HG03139 (cell line): ENCODE data around the gene CRYAB.
"Not testable (repeated sequence)": the region's sequence is repeated elsewhere in the genome, so short reads cannot be mapped to it uniquely, and the experiment has no call there.

ENCODE experiments used
- ATAC-seq: cut with Tn5 transposase; IDR thresholded peaks from one replicate; pipeline ENCODE4 v1.9.1; 2021; ENCODE audit not compliant: unreplicated experiment

The CRYAB gene

DNA sequence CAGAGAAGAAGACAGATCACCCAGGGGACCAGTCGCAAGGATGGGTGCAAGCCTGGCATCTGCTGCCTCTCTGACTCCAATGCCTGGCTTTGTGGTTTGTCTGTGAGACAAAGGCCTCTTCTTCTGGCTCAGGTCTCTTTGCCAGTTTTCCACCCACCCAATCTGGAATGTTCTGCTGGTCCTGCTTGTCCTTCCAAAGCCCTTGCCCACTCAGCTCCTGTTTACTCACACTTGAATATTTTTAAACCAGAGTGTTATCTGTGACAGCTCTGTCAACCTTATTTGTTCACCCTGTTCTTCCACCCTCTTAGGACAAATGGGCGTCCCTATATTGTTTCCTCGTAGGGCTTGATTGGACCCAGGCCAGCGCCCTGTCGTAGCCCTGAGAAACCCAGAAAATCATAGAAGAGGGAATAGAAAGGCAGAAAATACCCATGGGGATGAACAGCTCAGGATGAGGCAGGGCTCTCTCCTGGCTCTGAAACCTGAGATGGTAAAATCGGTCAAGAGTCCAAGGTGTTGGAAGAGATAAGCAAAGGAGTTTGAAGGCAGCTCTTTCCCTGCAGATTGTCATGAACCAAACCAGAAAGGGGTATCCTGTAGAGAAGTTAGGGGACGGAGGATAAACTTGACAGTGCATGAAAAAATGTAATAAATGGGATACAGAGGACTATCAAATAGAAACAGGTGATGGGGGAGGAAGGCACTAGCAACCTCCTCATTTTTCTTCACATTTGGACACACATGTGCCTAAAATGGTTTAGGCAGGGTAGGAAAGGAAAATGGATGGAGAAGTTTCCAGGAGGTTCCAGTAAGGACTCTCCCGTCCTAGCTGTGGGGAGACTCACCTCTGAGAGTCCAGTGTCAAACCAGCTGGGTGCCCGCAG is 651 bp downstream of the CRYAB start:
- ATAC-seq: no peak

DNA sequence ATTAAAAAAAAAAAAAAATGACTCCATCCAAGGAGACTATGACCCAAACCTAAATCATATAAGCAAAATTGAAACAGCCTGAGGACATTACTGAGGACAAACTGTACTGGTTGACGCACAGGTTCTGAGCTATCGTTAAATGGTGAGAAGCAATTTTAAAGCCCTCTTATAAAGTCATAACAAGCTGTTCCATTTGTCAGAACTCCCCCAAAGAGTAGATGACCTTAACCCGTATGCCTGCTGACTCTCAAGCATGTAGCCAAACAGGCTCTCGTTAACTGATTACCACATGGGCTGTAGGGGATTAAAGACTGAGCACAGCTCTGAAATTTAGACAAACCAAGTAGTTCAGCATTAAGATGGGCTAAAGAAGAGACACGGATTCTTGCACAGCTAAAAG is 2.2 kb downstream of the CRYAB start:
- no peak for ATAC-seq

DNA sequence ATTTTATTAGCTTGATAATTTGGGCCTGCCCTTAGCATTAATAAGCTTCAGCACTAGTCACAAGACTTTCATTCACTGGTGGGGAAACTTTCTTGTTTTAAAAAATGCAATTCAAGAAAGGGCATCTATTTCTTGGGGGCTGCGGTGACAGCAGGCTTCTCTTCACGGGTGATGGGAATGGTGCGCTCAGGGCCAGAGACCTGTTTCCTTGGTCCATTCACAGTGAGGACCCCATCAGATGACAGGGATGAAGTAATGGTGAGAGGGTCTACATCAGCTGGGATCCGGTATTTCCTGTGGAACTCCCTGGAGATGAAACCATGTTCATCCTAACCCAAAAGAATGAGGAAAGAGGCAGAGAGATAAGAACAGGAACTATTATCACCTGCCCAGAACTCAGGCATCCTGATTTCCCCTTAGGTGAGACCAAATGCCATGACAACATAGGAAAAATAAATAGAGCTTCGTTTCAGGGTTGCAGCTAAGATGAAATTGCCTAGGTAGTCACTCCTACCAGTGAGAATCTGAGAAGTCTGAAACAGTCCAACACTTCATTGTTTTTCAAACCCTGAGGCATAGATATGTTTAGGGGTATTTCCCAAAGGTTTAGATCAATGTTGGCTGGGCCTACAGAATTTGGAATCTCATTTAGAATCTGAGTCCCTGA is 2.8 kb downstream of the CRYAB start:
- ATAC-seq: no peak

GRCh38 chr11:111906680-111907079 is 4.9 kb downstream of the CRYAB start:
- no peak for ATAC-seq

- no peak for ATAC-seq
These were observed 6.2 kb downstream of the CRYAB start for GRCh38 chr11:111905411-111905810.

DNA sequence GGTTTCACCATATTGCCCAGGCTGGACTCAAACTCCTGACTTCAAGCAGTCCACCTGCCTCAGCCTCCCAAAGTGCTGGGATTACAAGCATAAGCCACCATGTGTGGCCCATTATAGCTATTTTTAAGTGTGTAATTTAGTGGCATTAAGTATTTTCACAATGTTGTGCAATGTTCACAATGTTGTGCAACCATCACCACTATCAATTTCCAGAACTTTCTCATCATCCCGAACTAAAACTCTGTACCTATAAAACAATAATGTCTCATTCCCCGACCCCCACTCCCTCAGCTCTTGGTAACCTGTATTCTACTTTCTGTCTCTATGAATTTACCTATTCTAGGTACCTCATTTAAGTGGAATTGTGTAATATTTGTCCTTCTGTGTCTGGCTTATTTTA is 24.7 kb downstream of the CRYAB start:
- ATAC-seq: no peak

DNA sequence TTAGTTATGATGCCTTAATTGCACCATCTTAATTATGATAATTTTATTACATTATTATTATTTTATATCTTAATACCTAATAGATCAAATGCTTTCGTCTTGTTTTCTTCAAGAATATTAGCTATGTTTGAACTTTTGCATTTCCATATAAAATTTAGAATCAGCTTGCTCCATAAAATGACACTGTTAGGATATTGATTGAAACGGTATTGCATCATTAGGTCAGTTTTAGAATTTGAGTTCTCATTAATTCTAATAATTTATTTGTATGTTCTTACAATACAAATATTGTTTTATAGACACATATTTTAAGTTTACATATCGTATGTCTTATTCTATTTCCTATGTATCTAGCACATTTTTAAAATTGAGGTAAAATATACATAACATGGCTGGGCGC is 25.5 kb downstream of the CRYAB start:
- ATAC-seq: no peak

DNA sequence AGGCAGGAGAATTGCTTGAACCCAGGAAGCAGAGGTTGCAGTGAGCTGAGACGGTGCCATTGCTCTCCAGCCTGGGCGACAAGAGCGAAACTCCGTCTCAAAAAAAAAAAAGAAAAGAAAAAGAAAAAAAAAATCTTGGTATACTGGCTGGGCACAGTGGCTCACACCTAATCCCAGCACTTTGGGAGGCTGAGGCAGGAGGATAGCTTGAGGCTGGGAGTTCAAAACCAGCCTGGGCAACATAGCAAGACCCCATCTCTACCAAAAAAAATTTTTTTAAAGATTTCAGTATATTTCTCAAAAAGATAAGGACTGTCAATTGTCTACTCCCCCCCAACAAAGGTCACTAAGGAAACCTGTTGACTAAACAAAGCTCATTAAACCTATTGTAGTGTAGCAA is 26.5 kb downstream of the CRYAB start:
- not testable (repeated sequence) for ATAC-seq

GRCh38 chr11:111882202-111882601 is 29.4 kb downstream of the CRYAB start:
- ATAC-seq: no peak

DNA sequence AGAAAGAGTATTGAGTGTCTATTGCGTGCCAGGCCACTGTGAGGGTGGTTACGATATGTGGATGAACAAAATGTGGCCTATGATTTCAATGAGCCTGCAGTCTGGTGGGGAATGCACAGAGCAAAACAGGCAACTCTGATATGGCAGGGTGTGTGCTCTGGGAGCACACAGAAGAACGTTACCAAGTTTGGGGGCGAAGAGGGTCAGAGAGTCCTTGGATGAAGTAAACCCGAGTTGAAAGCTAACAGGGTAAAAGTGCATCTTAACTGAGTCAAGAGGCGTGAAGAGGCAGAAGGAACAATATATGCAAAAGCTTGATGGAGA is 32.0 kb downstream of the CRYAB start:
- no peak for ATAC-seq

GRCh38 chr11:111878849-111879636 is 32.5 kb downstream of the CRYAB start, which contains the start of the genes CFAP68 and FDXACB1:
CFAP68 (plus strand) TSS chr11:111879541; CDS start chr11:111879561, 20 bp downstream.
FDXACB1 (minus strand) TSS chr11:111879165; CDS start chr11:111879132, 33 bp downstream.
- ATAC-seq: peak; percentile 86

- peak; percentile 5 for ATAC-seq
These were observed 33.2 kb downstream of the CRYAB start for GRCh38 chr11:111878385-111878848.

DNA sequence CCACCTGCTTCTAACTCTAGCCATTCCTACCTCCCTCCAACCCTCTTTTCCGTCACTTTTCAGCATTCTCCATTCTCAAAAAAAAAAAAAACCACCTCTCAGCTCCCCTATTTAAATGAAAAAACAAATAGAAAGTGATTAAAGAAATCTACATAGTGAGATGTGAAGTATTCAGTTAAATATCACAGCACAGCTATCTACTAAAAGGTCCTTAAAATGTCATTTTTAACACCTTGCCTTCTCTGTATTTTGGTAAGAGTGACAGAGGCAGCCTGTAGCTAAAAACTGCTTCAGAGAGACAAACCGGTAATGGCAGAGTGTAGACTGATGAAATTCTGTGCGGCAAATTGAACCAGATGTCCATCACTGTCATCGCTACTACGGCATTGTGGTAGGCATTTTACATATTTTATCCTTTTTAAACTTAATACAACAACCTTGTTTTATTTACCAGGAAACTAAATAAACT is 39.8 kb downstream of the CRYAB start:
- no peak for ATAC-seq

GRCh38 chr11:111870886-111871692 is 40.5 kb downstream of the CRYAB start, which contains the start of gene ALG9:
ALG9 (minus strand) TSS chr11:111871581; CDS start chr11:111871482, 99 bp downstream.
- ATAC-seq: peak; percentile 87

- ATAC-seq: no peak
These were observed 41.1 kb downstream of the CRYAB start for GRCh38 chr11:111870522-111870885.

DNA sequence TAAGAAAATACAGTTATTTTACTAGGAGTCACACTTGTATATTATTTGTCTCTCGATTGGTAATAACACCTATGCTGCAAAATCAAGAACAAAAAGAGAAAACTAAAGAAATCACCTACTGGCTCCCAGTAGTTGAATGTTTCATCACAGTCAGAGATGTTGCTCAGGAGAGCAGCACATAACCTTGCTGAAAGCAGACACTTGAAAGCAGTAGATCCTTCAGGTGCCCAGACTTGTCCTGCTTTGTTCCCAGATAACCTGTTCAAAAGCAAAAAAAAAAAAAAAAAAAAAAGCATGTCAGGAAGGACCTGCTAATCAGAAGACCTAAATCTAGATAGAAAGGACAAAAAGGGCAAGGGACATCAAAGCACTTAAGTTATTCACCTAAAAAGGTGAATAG is 41.5 kb downstream of the CRYAB start:
- no peak for ATAC-seq

DNA sequence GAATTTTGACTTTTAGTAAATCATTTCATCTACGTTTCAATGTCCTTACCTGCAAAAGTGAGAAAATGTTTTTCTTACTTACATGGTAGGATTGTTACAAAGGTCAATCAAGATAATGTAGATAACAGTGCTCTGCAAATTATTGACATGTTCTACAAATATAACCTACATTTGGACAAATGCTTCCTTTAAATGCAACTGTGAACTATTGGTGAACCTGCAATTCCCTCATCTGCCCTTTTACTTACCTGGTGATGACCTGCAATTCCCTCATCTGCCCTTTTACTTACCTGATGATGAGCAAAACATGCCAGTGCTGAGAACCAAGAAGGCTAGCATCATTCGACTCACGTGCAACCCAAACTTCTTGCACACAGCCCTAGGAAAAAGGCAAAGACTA is 51.3 kb downstream of the CRYAB start:
- ATAC-seq: no peak
